ENCODE results near the gene ZNF280B. TPM values are rescaled to one million over a fixed set of nuclear protein-coding genes. Genes with fewer than 3 reads are reported as not detected.

Gene ZNF280B, protein sequence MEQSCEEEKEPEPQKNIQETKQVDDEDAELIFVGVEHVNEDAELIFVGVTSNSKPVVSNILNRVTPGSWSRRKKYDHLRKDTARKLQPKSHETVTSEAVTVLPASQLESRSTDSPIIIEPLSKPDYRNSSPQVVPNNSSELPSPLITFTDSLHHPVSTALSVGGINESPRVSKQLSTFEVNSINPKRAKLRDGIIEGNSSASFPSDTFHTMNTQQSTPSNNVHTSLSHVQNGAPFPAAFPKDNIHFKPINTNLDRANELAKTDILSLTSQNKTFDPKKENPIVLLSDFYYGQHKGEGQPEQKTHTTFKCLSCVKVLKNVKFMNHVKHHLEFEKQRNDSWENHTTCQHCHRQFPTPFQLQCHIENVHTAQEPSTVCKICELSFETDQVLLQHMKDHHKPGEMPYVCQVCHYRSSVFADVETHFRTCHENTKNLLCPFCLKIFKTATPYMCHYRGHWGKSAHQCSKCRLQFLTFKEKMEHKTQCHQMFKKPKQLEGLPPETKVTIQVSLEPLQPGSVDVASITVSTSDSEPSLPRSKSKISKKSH
- total RNA-seq (2014; rRNA removed; shearing (Covaris generic)) (2.9 and 3.4 TPM in 2 replicates), total RNA-seq (2022) (5.1 and 5.3 TPM in 2 replicates), Bru-seq, nascent RNA (percentile 67 among the genes with signal in this experiment), BruChase-seq, experiment 1, labeled RNA remaining after a 6-hour chase (percentile 60 among the genes with signal in this experiment), BruChase-seq, experiment 2, labeled RNA remaining after a 2-hour chase (percentile 64 among the genes with signal in this experiment)
- long read RNA-seq, partial matches to known transcripts = 0 of 1 reads
- long read RNA-seq, other reads (novel, unspliced or antisense) = 1 of 1 reads

DNA sequence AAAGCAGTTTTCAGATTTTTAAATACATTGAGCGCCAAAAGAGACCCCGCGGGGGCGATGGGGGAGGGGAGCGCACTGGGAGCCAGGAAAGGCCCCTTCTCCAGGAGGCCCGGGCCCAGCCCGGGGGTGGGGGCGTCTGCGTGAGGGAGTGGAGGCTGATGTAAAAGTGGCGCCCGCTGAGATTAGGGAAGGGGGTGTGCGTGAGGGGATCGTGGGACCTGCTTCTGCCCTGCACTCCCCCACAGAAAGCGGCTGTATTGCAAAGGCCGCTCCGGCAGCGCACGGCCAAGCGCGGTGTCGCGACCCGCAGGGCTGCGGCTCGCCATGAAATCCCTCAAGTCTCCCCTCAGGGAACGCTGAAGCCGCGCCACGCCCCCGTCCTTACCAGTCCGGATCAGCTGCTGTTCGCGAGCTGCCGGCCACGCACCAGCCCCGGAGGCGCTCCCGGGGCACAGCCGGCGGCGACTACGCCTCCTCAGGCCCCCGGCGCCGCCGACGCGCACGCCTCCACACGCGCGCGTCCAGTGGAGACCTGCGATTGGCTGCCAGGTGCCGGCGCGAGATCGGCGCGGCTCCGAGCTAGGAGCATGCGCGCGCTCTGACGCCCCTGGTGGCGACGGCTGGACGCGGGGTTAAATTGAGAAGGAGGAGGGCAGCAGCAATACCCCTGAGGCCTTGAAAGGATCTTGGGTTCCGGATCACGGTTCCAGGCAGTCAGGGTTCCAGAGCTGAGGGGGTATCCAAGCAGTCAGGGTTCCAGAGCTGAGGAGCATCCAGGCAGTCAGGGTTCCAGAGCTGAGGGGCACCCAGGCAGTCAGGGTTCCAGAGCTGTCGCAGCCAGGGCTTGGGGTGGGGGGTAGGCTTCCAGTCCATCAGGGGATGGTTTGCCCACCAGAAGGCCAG is at the start of gene ZNF280B:
ZNF280B (minus strand) TSS at position 469 of the 903 bp plus-strand sequence. CDS start 19,344 bp downstream, outside the sequence.
- Histone ChIP-seq H3K4me2 (ENCODE audit: low read length) (peak within 1 kb of the TSS; percentile 83), H3K4me1 (ENCODE audit: insufficient read depth, low read length, poor library complexity, severe bottlenecking) (peaks cover 4% of the 10 kb centered on the region), H4K20me1 (ENCODE audit: insufficient read depth, low read length) (no peaks in the 10 kb centered on the region), H3K9me3 (ENCODE audit: low read length) (peaks cover 11% of the 10 kb centered on the region; the same call in 1 of the 2 replicates), H3K36me3 (ENCODE audit: insufficient read depth, low read length) (peaks cover 36% of the 10 kb centered on the region), H3K27ac (ENCODE audit: low read depth, low read length, poor library complexity, severe bottlenecking) (no peak within 1 kb of the TSS), H3K79me2 (ENCODE audit: insufficient read depth, low read depth, low read length) (peaks cover 7% of the 10 kb centered on the region; the same call in 1 of the 2 replicates), H3K9me2 (ENCODE audit: insufficient read depth, low read length) (no peaks in the 10 kb centered on the region), H3K4me3 (ENCODE audit: low read depth, low read length, poor library complexity, severe bottlenecking) (peak within 1 kb of the TSS; percentile 77), H2AFZ (ENCODE audit: low read length) (peak within 1 kb of the TSS; percentile 62)
- POLR2A ChIA-PET = interaction anchor here (0.7 to 1.2 kb wide), 3 partner anchors 12 to 55 kb away, joined by 3 to 6 read pairs (median 4); partner anchors contain the start of gene ZNF280A
- DNase-seq (ENCODE audit: low spot score) = peak; percentile 94
- intact Hi-C loops (cut with micrococcal nuclease; ENCODE audit: unreplicated experiment) = loop anchor here (10.0 kb wide), 1 partner anchor 774 kb away; the partner anchor contains the start of gene YPEL1
- TF ChIP-seq, protein P1, sequence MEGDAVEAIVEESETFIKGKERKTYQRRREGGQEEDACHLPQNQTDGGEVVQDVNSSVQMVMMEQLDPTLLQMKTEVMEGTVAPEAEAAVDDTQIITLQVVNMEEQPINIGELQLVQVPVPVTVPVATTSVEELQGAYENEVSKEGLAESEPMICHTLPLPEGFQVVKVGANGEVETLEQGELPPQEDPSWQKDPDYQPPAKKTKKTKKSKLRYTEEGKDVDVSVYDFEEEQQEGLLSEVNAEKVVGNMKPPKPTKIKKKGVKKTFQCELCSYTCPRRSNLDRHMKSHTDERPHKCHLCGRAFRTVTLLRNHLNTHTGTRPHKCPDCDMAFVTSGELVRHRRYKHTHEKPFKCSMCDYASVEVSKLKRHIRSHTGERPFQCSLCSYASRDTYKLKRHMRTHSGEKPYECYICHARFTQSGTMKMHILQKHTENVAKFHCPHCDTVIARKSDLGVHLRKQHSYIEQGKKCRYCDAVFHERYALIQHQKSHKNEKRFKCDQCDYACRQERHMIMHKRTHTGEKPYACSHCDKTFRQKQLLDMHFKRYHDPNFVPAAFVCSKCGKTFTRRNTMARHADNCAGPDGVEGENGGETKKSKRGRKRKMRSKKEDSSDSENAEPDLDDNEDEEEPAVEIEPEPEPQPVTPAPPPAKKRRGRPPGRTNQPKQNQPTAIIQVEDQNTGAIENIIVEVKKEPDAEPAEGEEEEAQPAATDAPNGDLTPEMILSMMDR (conservative IDR thresholded peaks at IDR 0.05; ENCODE audit: low read length) = peak; percentile 82
- no peak for TF ChIP-seq EZH2phosphoT487 (IDR thresholded peaks at IDR 0.05; ENCODE audit: borderline replicate concordance, low read depth, low read length)
- CTCF ChIA-PET (ENCODE audit: unreplicated experiment) = no interaction called here
- BruUV-seq (replicated peaks) = no TSS peak

DNA sequence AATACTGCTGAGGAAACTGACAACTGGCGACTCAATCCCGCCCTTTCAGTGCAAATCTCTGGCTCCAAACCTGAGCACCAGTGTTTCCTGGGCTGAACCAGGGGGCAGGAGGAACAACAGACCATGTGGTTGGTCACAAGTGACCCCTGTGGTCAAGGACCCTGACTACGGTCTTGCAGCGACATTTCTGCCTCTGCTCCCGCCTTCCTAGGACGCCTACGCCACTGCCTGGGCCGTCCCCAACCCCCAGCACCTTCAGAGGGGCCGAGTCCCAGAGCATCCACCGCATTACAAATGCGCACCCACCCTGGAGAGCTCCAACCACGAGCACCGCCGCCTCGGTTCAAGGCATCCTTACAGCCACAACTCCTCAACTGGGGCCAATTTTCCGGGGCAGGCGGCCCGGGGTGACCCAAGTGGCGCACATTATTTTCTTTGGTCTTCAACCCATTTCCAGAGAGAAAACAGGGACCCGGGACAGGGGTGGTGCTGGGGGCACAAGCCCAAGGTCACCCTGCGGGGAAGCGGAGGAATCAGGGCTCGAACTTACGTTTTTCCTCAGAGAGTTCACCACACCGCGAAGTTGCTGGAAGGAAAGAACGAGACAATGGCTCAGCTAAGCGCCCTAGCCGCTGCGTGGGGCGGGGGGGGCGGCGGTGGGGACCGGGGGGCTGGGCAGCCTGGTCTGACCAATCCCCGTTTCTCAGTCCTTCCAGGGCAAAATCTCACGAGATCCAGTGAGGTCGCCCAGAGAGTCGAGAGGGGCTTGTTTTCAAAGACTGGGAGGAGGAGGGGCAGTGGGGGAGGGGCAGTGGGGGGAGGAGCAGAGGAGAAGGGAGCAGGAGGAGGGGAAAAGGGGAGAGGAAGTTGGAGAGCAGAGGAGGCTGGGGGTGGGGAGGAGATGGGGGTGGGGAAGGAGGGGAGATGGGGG is 48.7 kb upstream of the ZNF280B start:
- no peaks in the 10 kb centered on the region for H3K9me2 ChIP-seq (ENCODE audit: insufficient read depth, low read length)
- intact Hi-C loops (cut with micrococcal nuclease; ENCODE audit: unreplicated experiment) = no loop called here
- DNase-seq (ENCODE audit: low spot score) = no peak
- BruUV-seq (replicated peaks) = no TSS peak
- POLR2A ChIA-PET = no interaction called here
- H3K9me3 ChIP-seq (ENCODE audit: low read length) = no peaks in the 10 kb centered on the region
- H4K20me1 ChIP-seq (ENCODE audit: insufficient read depth, low read length) = no peaks in the 10 kb centered on the region
- H3K27ac ChIP-seq (ENCODE audit: low read depth, low read length, poor library complexity, severe bottlenecking) = no peak overlapping the region
- H3K4me3 ChIP-seq (ENCODE audit: low read depth, low read length, poor library complexity, severe bottlenecking) = no peak overlapping the region
- TF ChIP-seq, protein P1 (conservative IDR thresholded peaks at IDR 0.05; ENCODE audit: low read length) = no peak
- no peak for TF ChIP-seq EZH2phosphoT487 (IDR thresholded peaks at IDR 0.05; ENCODE audit: borderline replicate concordance, low read depth, low read length)
- H3K4me2 ChIP-seq (ENCODE audit: low read length) = no peak overlapping the region
- peaks cover 14% of the 10 kb centered on the region for H3K4me1 ChIP-seq (ENCODE audit: insufficient read depth, low read length, poor library complexity, severe bottlenecking)
- CTCF ChIA-PET (ENCODE audit: unreplicated experiment) = no interaction called here
- H3K79me2 ChIP-seq (ENCODE audit: insufficient read depth, low read depth, low read length) = no peaks in the 10 kb centered on the region
- H3K36me3 ChIP-seq (ENCODE audit: insufficient read depth, low read length) = no peaks in the 10 kb centered on the region
- no peak overlapping the region for H2AFZ ChIP-seq (ENCODE audit: low read length)

All from OCI-LY7 (cell line).